GM12878 (cell line): ENCODE results near the gene PIPOX. TPM values are rescaled to one million over a fixed set of nuclear protein-coding genes. Genes with fewer than 3 reads are reported as not detected.

Source experiments
- ATAC-seq: fragments of 200-7000 bp; cut with Tn5 transposase; 3 replicates; pipeline ENCODE4 v1.9.1; 2020; ENCODE audit warnings: mild to moderate bottlenecking, moderate library complexity
- BruUV-seq: library from RNA; stranded (reverse); fragments of 400-500 nt; replicated peaks from 2 replicates; lab custom pipeline; 2021; lab: Mats Ljungman, UMichigan
- CTCF ChIA-PET: fragments of 300-600 bp; sonication (Branson Sonifier 250); formaldehyde crosslinking; extraction: SDS; loops from one replicate; lab custom pipeline; 2021; ENCODE audit warnings: inconsistent platforms; lab: Yijun Ruan, JAX
- POLR2A ChIA-PET: fragments of 350-600 bp; formaldehyde crosslinking; extraction: SDS; loops from one replicate; lab custom pipeline; 2021; ENCODE audit warnings: inconsistent platforms; lab: Charles Lee
- RAD21 ChIA-PET: fragments of 300-600 bp; sonication (Branson Sonifier 250); formaldehyde crosslinking; loops from one replicate; lab custom pipeline; 2023; ENCODE audit warnings: antibody characterized with exemption; ENCODE audit not compliant: unreplicated experiment; lab: Charles Lee
- SMC1A ChIA-PET: fragments of 300-600 bp; sonication (Branson Sonifier 250); formaldehyde crosslinking; loops from one replicate; lab custom pipeline; 2023; ENCODE audit not compliant: unreplicated experiment, uncharacterized antibody; lab: Charles Lee
- DNase-seq: peaks from one replicate; pipeline ENCODE4 v3.0.0-alpha.2; 2011; ENCODE audit warnings: low read depth, low spot score
- FAIRE-seq: peaks from 3 replicates; lab custom pipeline; 2011; peaks lifted over from hg19 to GRCh38; lab: Jason Lieb, UNC
- H2AFZ ChIP-seq: 2 replicates; pipeline ENCODE4 v1.6.0; 2011; ENCODE audit warnings: low read depth, low read length, control low read depth; ENCODE audit not compliant: control insufficient read depth
- H3K27ac ChIP-seq: 2 replicates; pipeline ENCODE4 v1.5.1; 2011; ENCODE audit warnings: control low read depth; ENCODE audit not compliant: control insufficient read depth, insufficient read depth
- H3K27me3 ChIP-seq, 2 experiments: replicated peaks in 1 of 2; 2 replicates each; pipeline versions ENCODE4 v1.6.0 to v1.6.1; 2011; ENCODE audit warnings: low read length in 1 of 2; ENCODE audit not compliant: control insufficient read depth in 2 of 2, insufficient read depth in 2 of 2
- H3K36me3 ChIP-seq, 2 experiments: 2 replicates each; pipeline ENCODE4 v1.5.1; 2011; ENCODE audit warnings: low read length in 1 of 2; ENCODE audit not compliant: control insufficient read depth in 2 of 2, insufficient read depth in 2 of 2
- H3K4me1 ChIP-seq: 2 replicates; pipeline ENCODE4 v1.6.1; 2011; ENCODE audit warnings: mild to moderate bottlenecking, low read length, moderate library complexity, mixed read lengths; ENCODE audit not compliant: control insufficient read depth, insufficient read depth
- H3K4me2 ChIP-seq: 2 replicates; pipeline ENCODE4 v1.6.0; 2011; ENCODE audit warnings: control low read depth; ENCODE audit not compliant: control insufficient read depth, insufficient read depth
- H3K4me3 ChIP-seq: fragments of 200-600 bp; sonication (generic); 2 replicates; pipeline ENCODE4 v1.5.1; 2016
- H3K79me2 ChIP-seq: 2 replicates; pipeline ENCODE4 v1.6.0; 2011; ENCODE audit warnings: low read length; ENCODE audit not compliant: control insufficient read depth, insufficient read depth
- H3K9ac ChIP-seq: 2 replicates; pipeline ENCODE4 v1.8.0; 2011; ENCODE audit warnings: low read length, control low read depth, mixed read lengths; ENCODE audit not compliant: control insufficient read depth, insufficient read depth
- H3K9me3 ChIP-seq: replicated peaks from 3 replicates; pipeline ENCODE4 v1.5.1; 2011; ENCODE audit warnings: mild to moderate bottlenecking, low read length; ENCODE audit not compliant: control insufficient read depth, insufficient read depth
- H4K20me1 ChIP-seq: 2 replicates; pipeline ENCODE4 v1.6.0; 2011; ENCODE audit not compliant: control insufficient read depth, insufficient read depth
- BACH1 ChIP-seq: fragments of 450-650 bp; IDR thresholded peaks from 2 replicates; pipeline ENCODE4 v1.6.1; 2017; ENCODE audit warnings: mild to moderate bottlenecking, borderline replicate concordance
- E2F8 ChIP-seq: fragments of 450-650 bp; IDR thresholded peaks from 2 replicates; pipeline ENCODE4 v1.6.1; 2018; ENCODE audit warnings: mild to moderate bottlenecking, low read depth, moderate library complexity; ENCODE audit not compliant: partially characterized antibody
- ESRRA ChIP-seq: IDR thresholded peaks from 2 replicates; pipeline ENCODE4 v1.6.1; 2012; ENCODE audit warnings: mild to moderate bottlenecking, low read length, improper control_type of control experiment
- GABPA ChIP-seq: IDR thresholded peaks from 2 replicates; pipeline ENCODE4 v1.6.1; 2014; ENCODE audit warnings: antibody characterized with exemption, low read depth, mild to moderate bottlenecking, inconsistent platforms
- MEF2A ChIP-seq: IDR thresholded peaks from 2 replicates; pipeline ENCODE4 v1.6.1; 2011; ENCODE audit warnings: low read depth, mild to moderate bottlenecking, low read length, moderate library complexity; ENCODE audit not compliant: insufficient read depth
- MYC ChIP-seq: IDR thresholded peaks from 2 replicates; pipeline ENCODE4 v1.6.1; 2011; ENCODE audit warnings: mild to moderate bottlenecking, low read length, moderate library complexity, inconsistent platforms; ENCODE audit not compliant: insufficient read depth, insufficient replicate concordance, insufficient read length, severe bottlenecking
- STAT1 ChIP-seq: fragments of 450-650 bp; conservative IDR thresholded peaks from 2 replicates; pipeline ENCODE4 v1.6.1; 2014; ENCODE audit warnings: antibody characterized with exemption, mild to moderate bottlenecking
- WGBS: methylation state at CpG from one replicate; pipeline ENCODE4 v1.1.6; 2016; ENCODE audit warnings: low lambda C conversion rate; ENCODE audit not compliant: insufficient replicate concordance, insufficient coverage; ENCODE audit errors: missing lambda C conversion rate; 5-methylcytosine and 5-hydroxymethylcytosine counted together
- in situ Hi-C: fragments of 300-500 bp; cut with MboI; formaldehyde crosslinking; loops from 9 replicates; pipeline ENCODE4 v1.14.3; 2018; ENCODE audit warnings: mixed read lengths
- intact Hi-C: fragments of 100-400 bp; cut with micrococcal nuclease; formaldehyde crosslinking; loops from one replicate; pipeline ENCODE4 v1.14.2; 2022; ENCODE audit not compliant: unreplicated experiment
- polyA plus RNA-seq, 11 experiments: library from polyadenylated mRNA; depleted of rRNA in 4 of 11; unstranded in 6 of 11; stranded (reverse) in 5 of 11; fragments of >200 nt; fragmentation: Nextera tagmentation in 4 of 11; fragmentation: Illumina TruSeq in 1 of 11; extraction: Ambion mirVana in 4 of 11; extraction: Trizol in 1 of 11; gene quantifications; 1 replicate in 1 of 11; 2 replicates in 10 of 11; pipeline versions ENCODE4 v1.2.1 to v1.2.3, GENCODE V29; 2011 to 2016; ENCODE audit warnings: inconsistent platforms in 2 of 11, missing spikeins in 2 of 11, low read depth in 1 of 11
- total RNA-seq, 4 experiments: library from RNA; depleted of rRNA in 3 of 4; stranded (reverse); fragments of >200 nt in 3 of 4; fragmentation: Illumina TruSeq in 1 of 4; extraction: Trizol in 1 of 4; gene quantifications; 2 replicates each; pipeline versions ENCODE4 v1.2.1 to v1.2.3, GENCODE V29; 2013 to 2021
- TF ChIP-seq, protein P1 (sequence below): fragments of 450-650 bp; IDR thresholded peaks from 2 replicates; pipeline ENCODE4 v1.6.1; 2016; ENCODE audit warnings: mild to moderate bottlenecking

PIPOX gene
- total and polyA plus RNA-seq, 10 of the 15 experiments (the other 5 are each of a cell fraction or from before 2014, with no cell fraction given) = 0.22 to 1.4 (median 0.56) TPM; not detected in 1

DNA sequence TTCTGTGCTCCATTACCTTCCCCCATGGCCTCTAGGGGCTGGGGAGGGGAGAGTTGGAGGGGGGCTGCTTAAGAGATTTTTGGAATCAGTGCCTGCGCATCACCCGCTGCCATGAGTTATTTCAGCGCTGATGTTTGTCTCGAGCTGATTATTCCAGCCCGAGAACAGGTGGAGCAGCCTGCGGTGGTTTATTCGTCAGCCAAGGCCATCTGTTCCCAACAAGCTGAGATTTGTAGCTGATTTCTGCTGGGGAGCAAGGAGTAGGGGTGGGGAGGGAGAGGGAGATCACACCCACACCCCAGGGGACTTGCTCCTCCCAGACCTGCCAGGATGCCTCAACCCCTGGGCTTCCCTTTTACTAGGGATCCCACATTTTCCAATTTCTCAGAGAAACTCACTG, 23.1 kb downstream of the PIPOX start:
- Histone ChIP-seq H3K27ac (no peak overlapping the region), H3K9me3 (no peaks in the 10 kb centered on the region), H3K4me1 (no peaks in the 10 kb centered on the region), H3K79me2 (no peaks in the 10 kb centered on the region), H4K20me1 (no peaks in the 10 kb centered on the region), H3K36me3 (no peaks in the 10 kb centered on the region), H3K4me3 (no peak overlapping the region), H3K27me3 (no peaks in the 10 kb centered on the region), H3K4me2 (no peak overlapping the region), H3K9ac (no peak overlapping the region), H2AFZ (no peak overlapping the region)
- intact Hi-C loops (no loop called here), in situ Hi-C loops (no loop called here)
- 60% methylated on average over 7 of the region's 7 CpGs for WGBS
- no peak for TF ChIP-seq BACH1
- TF ChIP-seq STAT1 = no peak
- TF ChIP-seq, protein P1, sequence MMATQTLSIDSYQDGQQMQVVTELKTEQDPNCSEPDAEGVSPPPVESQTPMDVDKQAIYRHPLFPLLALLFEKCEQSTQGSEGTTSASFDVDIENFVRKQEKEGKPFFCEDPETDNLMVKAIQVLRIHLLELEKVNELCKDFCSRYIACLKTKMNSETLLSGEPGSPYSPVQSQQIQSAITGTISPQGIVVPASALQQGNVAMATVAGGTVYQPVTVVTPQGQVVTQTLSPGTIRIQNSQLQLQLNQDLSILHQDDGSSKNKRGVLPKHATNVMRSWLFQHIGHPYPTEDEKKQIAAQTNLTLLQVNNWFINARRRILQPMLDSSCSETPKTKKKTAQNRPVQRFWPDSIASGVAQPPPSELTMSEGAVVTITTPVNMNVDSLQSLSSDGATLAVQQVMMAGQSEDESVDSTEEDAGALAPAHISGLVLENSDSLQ = no peak
- TF ChIP-seq MYC = no peak
- no peak for TF ChIP-seq MEF2A
- TF ChIP-seq E2F8 = no peak
- no peak for TF ChIP-seq ESRRA
- no peak for TF ChIP-seq GABPA
- ChIA-PET POLR2A (no interaction called here), CTCF (interaction anchor here (1.0 kb wide), 1 partner anchor 100 kb away, joined by 3 read pairs; no protein-coding TSS in a partner anchor), RAD21 (no interaction called here), SMC1A (interaction anchor here (1.4 kb wide), 1 partner anchor 104 kb away, joined by 4 read pairs; no protein-coding TSS in a partner anchor)
- FAIRE-seq (no peak), DNase-seq (no peak), ATAC-seq (no peak)
- BruUV-seq = no TSS peak
